ENCODE data around the gene HEXD. TPM values are rescaled to one million over a fixed set of nuclear protein-coding genes. Genes with fewer than 3 reads are reported as not detected.

Gene HEXD
- polyA plus RNA-seq, 1 experiment: 8.9 TPM

DNA sequence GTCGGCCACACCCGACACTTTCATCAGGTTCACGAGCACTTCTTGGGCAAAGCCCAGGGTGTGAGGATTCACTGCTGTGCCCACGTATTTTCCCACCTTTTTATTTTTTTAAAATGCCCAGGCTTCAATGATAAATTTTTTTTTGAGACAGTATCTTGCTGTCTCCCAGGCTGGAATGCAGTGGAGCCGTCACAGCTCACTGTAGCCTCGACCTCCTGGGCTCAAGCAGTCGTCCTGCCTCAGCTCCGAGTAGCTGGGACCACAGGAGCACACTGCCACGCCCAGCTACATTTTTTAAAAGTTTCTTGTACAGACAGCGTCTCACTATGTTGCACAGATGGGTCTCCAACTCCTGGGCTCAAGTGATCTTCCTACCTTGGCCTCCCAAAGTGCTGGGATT, 28.8 kb upstream of the HEXD start:
- Histone ChIP-seq H3K27me3 (ENCODE audit: control insufficient read depth, insufficient read depth, low read length) (peaks cover 8% of the 10 kb centered on the region), H3K36me3 (ENCODE audit: control insufficient read depth, insufficient read depth, low read length) (no peaks in the 10 kb centered on the region; the same call in 1 of the 2 replicates), H3K4me3 (ENCODE audit: low read depth, low read length) (no peak overlapping the region)
- ChIA-PET CTCF (interaction anchor here (1.3 kb wide), 1 partner anchor 10 kb away, joined by 4 read pairs; no protein-coding TSS in a partner anchor), POLR2A (no interaction called here)
- no peak for DNase-seq (ENCODE audit: low read depth)
- TF ChIP-seq, protein P1, sequence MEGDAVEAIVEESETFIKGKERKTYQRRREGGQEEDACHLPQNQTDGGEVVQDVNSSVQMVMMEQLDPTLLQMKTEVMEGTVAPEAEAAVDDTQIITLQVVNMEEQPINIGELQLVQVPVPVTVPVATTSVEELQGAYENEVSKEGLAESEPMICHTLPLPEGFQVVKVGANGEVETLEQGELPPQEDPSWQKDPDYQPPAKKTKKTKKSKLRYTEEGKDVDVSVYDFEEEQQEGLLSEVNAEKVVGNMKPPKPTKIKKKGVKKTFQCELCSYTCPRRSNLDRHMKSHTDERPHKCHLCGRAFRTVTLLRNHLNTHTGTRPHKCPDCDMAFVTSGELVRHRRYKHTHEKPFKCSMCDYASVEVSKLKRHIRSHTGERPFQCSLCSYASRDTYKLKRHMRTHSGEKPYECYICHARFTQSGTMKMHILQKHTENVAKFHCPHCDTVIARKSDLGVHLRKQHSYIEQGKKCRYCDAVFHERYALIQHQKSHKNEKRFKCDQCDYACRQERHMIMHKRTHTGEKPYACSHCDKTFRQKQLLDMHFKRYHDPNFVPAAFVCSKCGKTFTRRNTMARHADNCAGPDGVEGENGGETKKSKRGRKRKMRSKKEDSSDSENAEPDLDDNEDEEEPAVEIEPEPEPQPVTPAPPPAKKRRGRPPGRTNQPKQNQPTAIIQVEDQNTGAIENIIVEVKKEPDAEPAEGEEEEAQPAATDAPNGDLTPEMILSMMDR (IDR thresholded peaks at IDR 0.05; ENCODE audit: insufficient read depth, low read depth, low read length): no peak

DNA sequence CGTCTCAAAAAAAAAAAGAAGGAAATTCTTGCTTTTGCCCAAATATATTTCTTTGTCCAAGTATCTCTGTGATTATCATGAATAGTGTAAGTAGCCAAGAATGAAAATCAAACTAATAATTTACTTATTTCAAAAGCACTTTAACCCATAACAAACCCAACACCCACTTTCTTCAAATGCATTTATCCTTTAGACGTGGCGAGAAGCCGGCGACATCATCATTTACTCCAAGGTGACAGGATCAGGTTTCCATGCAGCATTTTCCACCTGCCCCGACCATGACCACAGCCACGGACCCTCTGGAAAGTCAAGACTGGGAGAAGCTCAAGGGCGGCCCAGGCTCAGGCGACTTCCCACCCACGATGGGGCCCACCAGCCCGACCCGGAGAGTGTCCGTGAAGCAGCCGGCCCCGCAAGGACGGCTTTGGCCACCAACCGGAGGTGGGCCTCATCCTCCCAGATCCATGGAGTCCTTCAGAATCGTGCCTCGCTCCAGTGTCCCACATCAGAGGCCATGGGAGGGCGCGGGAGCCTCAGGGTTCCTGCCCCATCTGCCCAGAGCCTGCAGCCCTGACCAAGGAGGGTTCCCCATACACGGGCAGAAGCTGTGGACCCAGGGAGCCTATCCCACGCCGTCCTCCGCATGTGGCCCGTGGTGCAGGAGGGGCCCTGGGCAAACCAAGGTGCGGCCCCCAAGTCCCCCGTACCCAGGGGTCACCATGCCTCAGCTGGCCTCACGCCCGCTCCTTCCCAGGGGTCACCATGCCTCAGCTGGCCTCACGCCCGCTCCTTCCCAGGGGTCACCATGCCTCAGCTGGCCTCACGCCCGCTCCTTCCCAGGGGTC, 27.9 kb upstream of the HEXD start:
- CTCF ChIA-PET: interaction anchor here (1.3 kb wide), 1 partner anchor 9 kb away, joined by 4 read pairs; no protein-coding TSS in a partner anchor

DNA sequence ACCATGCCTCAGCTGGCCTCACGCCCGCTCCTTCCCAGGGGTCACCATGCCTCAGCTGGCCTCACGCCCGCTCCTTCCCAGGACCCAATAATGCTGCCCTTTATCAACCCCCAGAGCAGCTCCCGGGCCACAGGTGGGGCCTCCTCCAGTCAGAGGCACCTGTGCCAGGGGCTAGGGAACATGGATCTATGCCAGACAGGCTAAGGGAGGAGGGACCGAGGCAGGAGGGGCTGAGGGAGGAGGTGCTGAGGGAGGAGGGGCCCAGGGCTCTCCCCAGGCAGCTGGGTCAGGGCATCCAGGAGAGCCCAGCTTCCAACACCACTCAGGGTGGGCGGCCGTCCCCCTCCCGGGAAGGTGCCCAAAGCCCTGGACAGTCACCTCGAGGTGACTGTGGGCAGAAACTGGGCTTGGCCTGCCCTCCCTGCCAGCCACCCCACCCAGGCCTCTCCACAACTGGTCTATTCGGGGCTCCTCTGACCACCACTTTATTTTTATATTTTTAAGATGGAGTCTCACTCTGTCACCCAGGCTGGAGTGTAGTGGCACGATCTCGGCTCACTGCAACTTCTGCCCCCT, 27.2 kb upstream of the HEXD start:
- ChIA-PET CTCF (no interaction called here), POLR2A (no interaction called here)
- no peak for DNase-seq (ENCODE audit: low read depth)
- TF ChIP-seq, protein P1 (IDR thresholded peaks at IDR 0.05; ENCODE audit: insufficient read depth, low read depth, low read length): no peak
- no peaks in the 10 kb centered on the region; the same call in 1 of the 2 replicates for H3K36me3 ChIP-seq (ENCODE audit: control insufficient read depth, insufficient read depth, low read length)
- H3K4me3 ChIP-seq (ENCODE audit: low read depth, low read length): no peak overlapping the region
- H3K27me3 ChIP-seq (ENCODE audit: control insufficient read depth, insufficient read depth, low read length): peaks cover 8% of the 10 kb centered on the region

More for the DNA sequence above, 27.9 kb upstream of the HEXD start:
- TF ChIP-seq, protein P1 (IDR thresholded peaks at IDR 0.05; ENCODE audit: insufficient read depth, low read depth, low read length): no peak
- H3K27me3 ChIP-seq (ENCODE audit: control insufficient read depth, insufficient read depth, low read length): peaks cover 8% of the 10 kb centered on the region
- DNase-seq (ENCODE audit: low read depth): no peak
- POLR2A ChIA-PET: no interaction called here
- no peak overlapping the region for H3K4me3 ChIP-seq (ENCODE audit: low read depth, low read length)
- H3K36me3 ChIP-seq (ENCODE audit: control insufficient read depth, insufficient read depth, low read length): no peaks in the 10 kb centered on the region; the same call in 1 of the 2 replicates

DNA sequence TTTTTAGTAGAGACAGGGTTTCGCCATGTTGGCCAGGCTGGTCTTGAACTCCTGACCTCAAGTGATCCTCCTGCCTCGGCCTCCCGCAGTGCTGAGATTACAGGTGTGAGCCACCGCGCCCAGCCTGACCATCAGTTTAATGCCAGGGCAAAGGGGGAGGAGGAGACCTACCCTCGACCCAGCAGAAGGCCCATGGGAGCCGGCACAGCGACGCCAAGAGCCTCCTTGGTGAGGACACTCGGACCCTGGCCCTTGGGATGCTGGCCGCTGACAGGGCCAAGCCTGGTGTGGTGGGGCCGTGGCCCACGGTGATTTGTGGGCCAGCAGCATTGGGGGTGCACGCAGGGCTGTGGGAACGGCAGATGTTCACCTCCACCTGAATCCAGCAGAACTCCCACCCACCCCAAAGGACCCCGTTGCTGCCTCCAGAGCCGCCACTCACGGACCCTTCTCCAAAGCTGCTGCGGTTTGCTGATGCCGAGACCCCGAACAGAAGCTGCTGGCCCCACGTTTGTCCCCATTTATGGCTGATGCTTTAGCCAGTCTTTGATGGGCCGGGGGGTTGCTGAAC, 26.6 kb upstream of the HEXD start:
- H3K27me3 ChIP-seq (ENCODE audit: control insufficient read depth, insufficient read depth, low read length): peaks cover 6% of the 10 kb centered on the region
- ChIA-PET CTCF (no interaction called here), POLR2A (no interaction called here)
- TF ChIP-seq, protein P1 (IDR thresholded peaks at IDR 0.05; ENCODE audit: insufficient read depth, low read depth, low read length): no peak
- H3K4me3 ChIP-seq (ENCODE audit: low read depth, low read length): no peak overlapping the region
- no peaks in the 10 kb centered on the region; the same call in 1 of the 2 replicates for H3K36me3 ChIP-seq (ENCODE audit: control insufficient read depth, insufficient read depth, low read length)
- no peak for DNase-seq (ENCODE audit: low read depth)
